DMS153 treated with DMSO at 0.1 percent for 48 hours (cell line): ENCODE measurements around the gene TMEM229A.
"Not testable (repeated sequence)": the region's sequence is repeated elsewhere in the genome, so short reads cannot be mapped to it uniquely, and the experiment has no call there.

Experiments used
- DNase-seq: peaks from one replicate; lab custom pipeline; 2025; ENCODE audit not compliant: unreplicated experiment; lab: John Stamatoyannopoulos, UW

TMEM229A gene

GRCh38 chr7:124033095-124033806 lies 384 bp upstream of the TMEM229A start:
- DNase-seq: no peak

DNA sequence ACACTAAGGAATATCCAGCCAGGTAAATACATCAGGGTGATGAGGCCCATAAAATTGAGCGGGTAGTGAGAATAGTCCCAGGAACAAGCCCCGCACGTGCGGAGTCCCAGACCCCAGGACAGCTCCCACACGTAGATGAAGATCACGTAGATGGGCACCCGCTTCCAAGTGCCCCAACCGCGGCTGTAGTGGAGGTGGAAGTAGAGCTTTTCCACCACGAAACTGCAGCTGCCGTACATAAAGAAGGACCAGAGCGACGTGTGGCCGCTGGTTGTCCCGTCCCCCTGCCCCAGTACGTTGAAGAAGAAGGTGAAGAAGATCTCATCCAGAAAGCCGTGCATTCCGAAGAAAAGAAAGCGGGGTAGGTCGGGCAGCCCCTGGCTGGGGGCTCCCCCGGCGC lies 948 bp downstream of the TMEM229A start:
- no peak for DNase-seq

- no peak for DNase-seq
Observed at GRCh38 chr7:124031406-124031805, 1.5 kb downstream of the TMEM229A start.

GRCh38 chr7:124030964-124031363 lies 1.9 kb downstream of the TMEM229A start:
- no peak for DNase-seq

GRCh38 chr7:124029396-124030188 lies 3.3 kb downstream of the TMEM229A start:
- DNase-seq: no peak

GRCh38 chr7:124027236-124027635 lies 5.6 kb downstream of the TMEM229A start:
- no peak for DNase-seq

DNA sequence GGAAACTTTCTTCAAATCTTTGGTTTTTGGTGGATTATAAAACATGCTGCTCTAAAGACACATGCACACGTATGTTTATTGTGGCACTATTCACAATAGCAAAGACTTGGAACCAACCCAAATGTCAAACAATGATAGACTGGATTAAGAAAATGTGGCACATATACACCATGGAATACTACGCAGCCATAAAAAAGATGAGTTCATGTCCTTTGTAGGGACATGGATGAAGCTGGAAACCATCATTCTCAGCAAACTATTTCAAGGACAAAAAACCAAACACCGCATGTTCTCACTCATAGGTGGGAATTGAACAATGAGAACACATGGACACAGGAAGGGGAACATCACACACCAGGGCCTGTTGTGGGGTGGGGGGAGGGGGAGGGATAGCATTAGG lies 8.5 kb downstream of the TMEM229A start:
- DNase-seq: not testable (repeated sequence)

DNA sequence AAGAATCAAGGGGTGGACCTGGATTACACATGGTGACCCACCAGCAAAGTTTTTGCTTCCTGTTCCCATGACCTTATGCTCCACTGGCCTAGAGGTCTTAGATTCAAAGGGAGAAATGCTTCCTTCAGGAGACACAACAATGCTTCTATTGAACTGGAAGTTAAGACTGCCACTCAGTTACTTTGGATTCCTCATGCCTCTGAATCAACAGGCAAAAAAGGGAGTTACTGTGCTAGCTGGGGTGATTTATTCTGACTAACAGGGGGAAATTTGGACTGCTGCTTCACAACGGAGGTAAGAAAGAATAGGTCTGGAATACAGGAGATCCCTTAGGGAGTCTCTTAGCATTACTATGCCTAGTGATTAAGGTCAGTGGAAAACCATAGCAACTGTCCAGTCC lies 10.3 kb downstream of the TMEM229A start:
- no peak for DNase-seq

- no peak for DNase-seq
Observed at GRCh38 chr7:124020060-124020459, 12.8 kb downstream of the TMEM229A start.

DNA sequence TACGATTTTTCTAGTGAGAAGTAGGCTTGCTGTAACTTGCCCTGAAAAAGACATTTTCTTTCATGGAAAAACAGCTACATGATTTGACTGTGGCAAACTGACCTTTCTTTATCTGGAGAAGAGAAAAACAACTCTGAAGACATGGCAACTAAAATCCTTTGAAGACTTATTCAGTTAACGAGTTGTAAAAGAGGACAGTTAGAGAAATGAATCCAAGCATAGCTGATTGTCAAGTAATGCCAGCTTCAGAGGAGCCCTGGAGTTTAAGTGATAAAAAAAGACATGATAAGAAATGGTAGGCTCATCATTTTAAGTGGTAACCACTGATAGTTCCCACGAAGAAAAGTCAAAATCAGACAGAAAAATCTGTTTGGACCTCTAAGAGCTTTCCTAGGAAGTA lies 19.6 kb downstream of the TMEM229A start:
- DNase-seq: no peak

- DNase-seq: no peak
Observed at GRCh38 chr7:124012864-124013263, 20.0 kb downstream of the TMEM229A start.

- no peak for DNase-seq
Observed at GRCh38 chr7:124009321-124009720, 23.5 kb downstream of the TMEM229A start.

- DNase-seq: not testable (repeated sequence)
Observed at GRCh38 chr7:124008296-124008695, 24.6 kb downstream of the TMEM229A start.

- DNase-seq: no peak
Observed at GRCh38 chr7:123999703-124000102, 33.2 kb downstream of the TMEM229A start.

DNA sequence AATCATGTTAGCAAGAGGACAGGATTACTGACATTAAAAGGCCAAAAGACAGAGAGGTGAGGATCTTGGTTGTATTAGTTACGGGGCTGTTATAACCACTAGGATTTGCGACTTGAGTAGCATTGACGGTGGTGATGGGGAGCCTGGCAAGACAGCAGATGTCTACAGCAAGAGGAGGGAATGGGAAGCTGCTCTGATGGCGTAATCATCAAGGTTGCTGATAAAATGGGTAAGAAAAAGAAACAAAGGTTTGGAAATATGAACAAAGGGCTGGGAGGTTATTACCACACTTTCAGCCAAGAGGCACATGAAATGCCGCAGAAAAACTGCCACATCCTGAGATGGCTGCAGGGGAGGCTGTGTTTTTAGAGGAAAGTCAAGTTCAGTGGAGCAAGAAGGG lies 33.9 kb downstream of the TMEM229A start:
- DNase-seq: no peak

DNA sequence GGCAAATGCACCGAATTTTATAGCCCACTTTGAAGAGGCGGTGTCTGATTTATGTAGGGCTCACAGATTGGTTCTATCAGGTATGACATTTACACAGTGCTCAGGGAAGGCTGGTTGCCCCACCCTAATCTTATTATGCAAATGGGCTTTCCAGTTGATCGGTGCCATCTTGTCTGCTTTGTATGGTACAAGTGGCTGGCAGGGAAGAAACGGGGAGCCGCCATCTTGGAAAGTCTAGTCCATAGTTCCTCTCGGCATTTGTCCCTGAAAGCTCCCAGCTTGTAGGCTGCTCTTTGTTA lies 36.6 kb downstream of the TMEM229A start:
- no peak for DNase-seq

- no peak for DNase-seq
Observed at GRCh38 chr7:123995617-123996326, 37.1 kb downstream of the TMEM229A start.

DNA sequence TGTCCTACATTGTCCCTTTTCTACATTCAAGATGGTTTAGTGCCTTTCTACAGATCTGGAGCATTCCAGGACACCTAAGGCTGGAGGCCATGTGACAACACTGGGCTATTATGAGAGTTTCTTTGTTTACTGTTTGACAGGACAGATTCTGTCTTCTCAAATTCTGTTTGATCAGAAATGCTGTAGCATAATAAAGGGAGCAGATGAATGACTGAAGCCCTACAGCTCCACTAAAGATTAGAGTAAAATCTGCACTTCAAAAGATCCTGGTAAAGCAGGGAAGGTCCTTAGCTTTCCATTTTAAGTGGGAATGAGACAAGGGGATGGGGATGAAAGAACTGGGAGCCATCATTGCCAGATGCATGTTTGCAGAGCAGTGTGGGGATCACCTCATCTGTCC lies 38.4 kb downstream of the TMEM229A start:
- no peak for DNase-seq

GRCh38 chr7:123993996-123994395 lies 38.9 kb downstream of the TMEM229A start:
- no peak for DNase-seq

DNA sequence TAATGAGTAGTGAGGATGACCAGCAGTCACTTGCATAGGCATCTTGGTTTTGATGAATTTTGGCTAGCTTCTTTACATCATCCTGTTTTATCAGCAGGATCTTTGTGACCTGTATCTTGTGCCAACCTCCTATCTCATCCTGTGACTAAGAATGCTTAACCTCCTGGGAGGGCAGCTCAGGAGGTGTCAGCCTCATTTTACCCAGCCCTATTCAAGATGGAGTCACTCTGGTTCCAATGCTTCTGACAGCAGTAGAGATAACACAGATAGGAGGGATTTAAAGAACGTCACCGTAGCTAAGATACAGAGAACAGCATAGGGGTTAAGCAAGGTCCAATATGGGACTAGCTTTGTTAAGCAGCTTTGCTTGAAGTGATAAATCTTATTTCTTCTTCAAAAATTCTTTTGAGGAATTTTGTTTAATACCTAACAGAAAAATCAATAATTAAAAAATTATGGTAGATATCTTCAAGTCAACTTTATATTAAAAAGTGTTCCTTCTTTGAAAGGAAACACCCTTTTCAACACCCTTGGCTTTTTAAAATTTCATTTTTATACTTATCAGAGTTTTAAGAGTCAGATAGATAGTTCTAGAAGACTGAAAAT lies 39.9 kb downstream of the TMEM229A start:
- no peak for DNase-seq

GRCh38 chr7:123987445-123987844 lies 45.4 kb downstream of the TMEM229A start:
- DNase-seq: no peak
